Keratinocyte (primary cell): ENCODE data around the gene DNAJC28. TPM values are rescaled to one million over a fixed set of nuclear protein-coding genes. Genes with fewer than 3 reads are reported as not detected.
"Not testable (repeated sequence)": the region's sequence is repeated elsewhere in the genome, so short reads cannot be mapped to it uniquely, and the experiment has no call there.

ENCODE experiments used
- DNase-seq: peaks from one replicate; pipeline ENCODE4 v3.0.0-alpha.2; 2011; ENCODE audit warnings: low read depth, missing footprints, low spot score
- FAIRE-seq: peaks from 2 replicates; lab custom pipeline; 2011; peaks lifted over from hg19 to GRCh38; lab: Jason Lieb, UNC
- H2AFZ ChIP-seq: 2 replicates; pipeline ENCODE4 v1.6.0; 2012; ENCODE audit warnings: low read length, control low read depth, inconsistent platforms; ENCODE audit not compliant: control insufficient read depth
- H3K27ac ChIP-seq: 2 replicates; pipeline ENCODE4 v1.5.1; 2011; ENCODE audit warnings: low read length; ENCODE audit not compliant: control insufficient read depth, insufficient read depth
- H3K27me3 ChIP-seq: 3 replicates; pipeline ENCODE4 v1.6.0; 2011; ENCODE audit warnings: low read length; ENCODE audit not compliant: control insufficient read depth, insufficient read depth; ENCODE audit errors: extremely low read depth
- H3K36me3 ChIP-seq, 2 experiments: 2 replicates in 1 of 2; 3 replicates in 1 of 2; pipeline ENCODE4 v1.5.1; 2011; ENCODE audit warnings: low read length in 2 of 2, mild to moderate bottlenecking in 1 of 2; ENCODE audit not compliant: control insufficient read depth in 2 of 2, insufficient read depth in 2 of 2; ENCODE audit errors: extremely low read depth in 1 of 2
- H3K4me1 ChIP-seq: 3 replicates; pipeline ENCODE4 v1.5.1; 2011; ENCODE audit warnings: low read length; ENCODE audit not compliant: control insufficient read depth, insufficient read depth; ENCODE audit errors: extremely low read depth
- H3K4me2 ChIP-seq: 3 replicates; pipeline ENCODE4 v1.6.0; 2011; ENCODE audit warnings: low read depth, low read length; ENCODE audit not compliant: control insufficient read depth, insufficient read depth; ENCODE audit errors: extremely low read depth
- H3K4me3 ChIP-seq, 3 experiments: fragments of 200-600 bp in 1 of 3; sonication (generic) in 1 of 3; 2 replicates in 2 of 3; 3 replicates in 1 of 3; pipeline ENCODE4 v1.5.1; 2011 to 2016; ENCODE audit warnings: low read length in 3 of 3, mild to moderate bottlenecking in 3 of 3, control low read depth in 2 of 3, inconsistent platforms in 1 of 3, low read depth in 1 of 3, mixed read lengths in 1 of 3, mixed run types in 1 of 3, moderate library complexity in 1 of 3; ENCODE audit not compliant: control insufficient read depth in 2 of 3, insufficient read depth in 2 of 3; ENCODE audit errors: extremely low read depth in 1 of 3
- H3K79me2 ChIP-seq: 2 replicates; pipeline ENCODE4 v1.6.0; 2012; ENCODE audit warnings: low read length; ENCODE audit not compliant: control insufficient read depth, insufficient read depth
- H3K9ac ChIP-seq: 3 replicates; pipeline ENCODE4 v1.6.0; 2011; ENCODE audit warnings: low read length; ENCODE audit not compliant: control insufficient read depth, insufficient read depth; ENCODE audit errors: extremely low read depth
- H3K9me1 ChIP-seq: 3 replicates; pipeline ENCODE4 v1.6.0; 2011; ENCODE audit warnings: low read length; ENCODE audit not compliant: control insufficient read depth, insufficient read depth; ENCODE audit errors: extremely low read depth
- H3K9me3 ChIP-seq: 2 replicates; pipeline ENCODE4 v1.5.1; 2012; ENCODE audit warnings: low read depth, low read length; ENCODE audit not compliant: control insufficient read depth
- H4K20me1 ChIP-seq: 3 replicates; pipeline ENCODE4 v1.6.0; 2011; ENCODE audit warnings: low read length; ENCODE audit not compliant: control insufficient read depth, insufficient read depth; ENCODE audit errors: extremely low read depth
- CTCF ChIP-seq, 3 experiments: IDR thresholded peaks in 1 of 3; conservative IDR thresholded peaks in 1 of 3; optimal IDR thresholded peaks in 1 of 3; 2 replicates in 2 of 3; 3 replicates in 1 of 3; pipeline versions ENCODE3 to v1.5.1; 2011; ENCODE audit warnings: low read length in 3 of 3, mild to moderate bottlenecking in 3 of 3, moderate library complexity in 2 of 3, control low read depth in 1 of 3, inconsistent platforms in 1 of 3; ENCODE audit not compliant: insufficient read depth in 2 of 3; ENCODE audit errors: extremely low read depth in 1 of 3
- EZH2 ChIP-seq: IDR thresholded peaks from one replicate; pipeline ENCODE4 v1.6.1; 2012; ENCODE audit warnings: inconsistent platforms, mild to moderate bottlenecking, low read length, moderate library complexity
- dilution Hi-C: fragments of 300-500 bp; cut with MboI; formaldehyde crosslinking; loops from one replicate; pipeline ENCODE4 v1.7.0; 2020; ENCODE audit warnings: low sequenced_read_pairs; ENCODE audit not compliant: extremely low pct_ligation_motif_present
- polyA plus RNA-seq, 5 experiments: library from polyadenylated mRNA; depleted of rRNA in 3 of 5; stranded (reverse) in 3 of 5; stranded (forward) in 1 of 5; unstranded in 1 of 5; fragments of >200 nt; gene quantifications; 1 replicate in 1 of 5; 2 replicates in 3 of 5; 3 replicates in 1 of 5; pipeline versions ENCODE4 v1.2.1 to v1.2.3, GENCODE V29; 2011 to 2012; ENCODE audit warnings: missing spikeins in 2 of 5, low read depth in 1 of 5, low replicate concordance in 1 of 5

Gene DNAJC28
- polyA plus RNA-seq, 1 donor (not counting 4 experiments of a cell fraction or from before 2014, with no cell fraction given), result 1.4 TPM

- TF ChIP-seq EZH2 (no peak), CTCF (optimal IDR thresholded peaks at IDR 0.05 in 1 of 3, IDR thresholded peaks at IDR 0.05 in 1 of 3, conservative IDR thresholded peaks at IDR 0.05 in 1 of 3; ENCODE audit: extremely low read depth in 1 of 3, insufficient read depth in 2 of 3, low read length in 3 of 3) (no peak)
- Histone ChIP-seq H3K4me1 (peaks cover 10% of the 10 kb centered on the region), H2AFZ (no peak overlapping the region), H3K27ac (no peak overlapping the region), H3K36me3 (no peaks in the 10 kb centered on the region), H3K27me3 (no peaks in the 10 kb centered on the region), H3K9me3 (no peaks in the 10 kb centered on the region), H3K9ac (no peak overlapping the region), H4K20me1 (no peaks in the 10 kb centered on the region), H3K79me2 (no peaks in the 10 kb centered on the region), H3K4me2 (no peak overlapping the region), H3K4me3 (no peak overlapping the region), H3K9me1 (no peaks in the 10 kb centered on the region)
- no peak for DNase-seq
- FAIRE-seq, result no peak
- dilution Hi-C loops, result no loop called here
Observed at GRCh38 chr21:33449616-33450015, 41.9 kb downstream of the DNAJC28 start.

DNA sequence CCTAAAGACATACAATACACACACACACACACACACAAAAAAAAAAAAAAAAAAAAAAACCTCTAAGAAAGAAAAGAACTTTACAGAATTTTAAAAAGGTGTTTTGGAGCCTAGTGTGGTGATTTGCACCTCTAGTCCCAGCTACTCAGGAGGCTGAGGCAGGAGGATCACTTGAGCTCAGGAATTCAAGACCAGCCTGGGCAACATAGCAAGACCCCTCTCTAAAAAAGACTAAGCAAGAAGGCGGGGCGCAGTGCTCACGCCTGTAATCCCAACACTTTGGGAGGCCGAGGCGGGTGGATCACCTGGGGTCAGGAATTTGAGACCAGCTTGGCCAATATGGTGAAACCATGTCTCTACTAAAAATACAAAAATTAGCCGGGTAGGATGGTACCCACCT, 44.9 kb downstream of the DNAJC28 start:
- peaks cover 14% of the 10 kb centered on the region for H3K4me1 ChIP-seq
- H3K9me3 ChIP-seq, DNase-seq, H3K4me2 ChIP-seq, H3K9me1 ChIP-seq, dilution Hi-C loops, H3K36me3 ChIP-seq, H3K79me2 ChIP-seq, H2AFZ ChIP-seq, H4K20me1 ChIP-seq, H3K4me3 ChIP-seq, H3K9ac ChIP-seq, H3K27me3 ChIP-seq, H3K27ac ChIP-seq, FAIRE-seq: not testable (repeated sequence)

GRCh38 chr21:33444499-33444898, 47.0 kb downstream of the DNAJC28 start:
- Histone ChIP-seq H3K9me3 (no peaks in the 10 kb centered on the region), H3K79me2 (no peaks in the 10 kb centered on the region), H3K4me3 (no peak overlapping the region), H3K4me1 (peaks cover 13% of the 10 kb centered on the region), H3K27ac (no peak overlapping the region), H3K9me1 (no peaks in the 10 kb centered on the region), H4K20me1 (no peaks in the 10 kb centered on the region), H3K36me3 (peaks cover 0 to 3% of the 10 kb centered on the region in 2 experiments), H3K9ac (no peak overlapping the region), H2AFZ (no peak overlapping the region), H3K4me2 (no peak overlapping the region), H3K27me3 (no peaks in the 10 kb centered on the region)
- FAIRE-seq, result no peak
- TF ChIP-seq EZH2 (no peak), CTCF (optimal IDR thresholded peaks at IDR 0.05 in 1 of 3, IDR thresholded peaks at IDR 0.05 in 1 of 3, conservative IDR thresholded peaks at IDR 0.05 in 1 of 3; ENCODE audit: extremely low read depth in 1 of 3, insufficient read depth in 2 of 3, low read length in 3 of 3) (no peak)
- dilution Hi-C loops, result no loop called here
- DNase-seq, result no peak
